ENCODE measurements around the gene SYNE1.

- no peak for TF ChIP-seq CTCF (IDR thresholded peaks at IDR 0.05)
- TF ChIP-seq POLR2A (IDR thresholded peaks at IDR 0.05), result no peak
Observed at GRCh38 chr6:152180601-152181000, 456.6 kb downstream of the SYNE1 start.
